Hypothalamus (tissue), 51 donors: ENCODE data around the gene MYH10.

ENCODE experiments used
- DNase-seq, 51 donors: peaks; one replicate each; lab custom pipeline; 2025; lab: John Stamatoyannopoulos, UW

Gene MYH10

DNA sequence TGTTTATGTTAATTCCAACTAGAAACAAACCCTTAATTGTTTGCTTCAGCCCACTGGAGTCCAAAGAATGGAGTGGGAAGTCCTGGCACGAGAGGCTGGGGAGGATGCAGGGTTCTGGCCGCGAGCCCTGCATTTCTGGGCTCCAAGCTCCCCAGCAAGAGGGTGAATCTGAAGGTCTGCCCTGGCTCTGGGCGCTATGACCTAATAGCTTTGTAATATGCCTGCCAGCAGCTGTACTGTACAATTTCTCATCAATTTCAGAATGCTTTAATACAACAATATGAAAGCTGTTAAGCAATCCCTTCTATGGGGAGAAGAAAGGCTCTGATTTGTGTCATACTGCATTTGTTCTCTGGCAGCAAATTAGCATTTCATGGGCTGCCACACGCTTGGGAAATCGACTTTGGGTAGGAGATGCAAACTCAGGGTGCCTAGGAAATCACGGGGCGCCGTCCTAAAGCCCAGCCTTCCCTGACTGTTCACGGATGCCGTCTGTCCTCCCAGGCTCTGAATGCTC is 151.0 kb downstream of the MYH10 start:
- DNase-seq = peak in 42 of 51 donors; percentile 7 to 87 (median 59)

DNA sequence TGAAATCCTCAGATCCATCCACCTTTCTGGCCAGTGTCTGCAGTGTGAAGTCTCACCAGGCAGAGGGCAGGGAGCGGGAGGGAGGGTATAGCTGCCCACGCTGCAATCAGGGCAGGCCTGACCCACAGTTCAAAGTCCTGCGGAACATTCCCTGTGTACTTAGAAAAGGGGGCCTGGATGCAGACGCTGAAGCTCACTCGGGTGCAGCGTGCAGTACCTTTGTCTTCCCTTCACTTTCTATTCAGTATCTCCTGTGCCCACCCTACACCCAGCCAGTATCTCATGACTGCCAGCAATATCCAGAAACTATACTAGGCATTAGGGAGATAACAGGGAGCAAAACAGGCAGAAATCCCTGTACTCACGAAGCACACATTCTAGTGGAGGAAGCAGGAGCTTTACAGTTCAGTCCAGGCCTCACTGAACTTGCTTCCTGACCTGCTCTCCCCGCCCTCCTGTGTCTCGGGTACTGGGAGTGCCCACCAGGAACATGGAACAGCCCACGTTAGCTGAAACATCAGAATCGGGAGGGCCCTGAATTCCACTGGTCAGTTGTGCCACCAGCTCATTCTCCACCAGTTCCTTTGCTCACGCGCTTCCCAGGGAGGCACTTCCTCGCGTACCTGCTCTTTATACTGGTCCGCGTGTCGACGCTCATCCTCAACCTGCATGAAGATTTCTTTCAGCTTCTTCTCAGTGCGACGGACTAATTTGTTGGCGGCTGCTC is 152.6 kb downstream of the MYH10 start:
- no peak for DNase-seq

DNA sequence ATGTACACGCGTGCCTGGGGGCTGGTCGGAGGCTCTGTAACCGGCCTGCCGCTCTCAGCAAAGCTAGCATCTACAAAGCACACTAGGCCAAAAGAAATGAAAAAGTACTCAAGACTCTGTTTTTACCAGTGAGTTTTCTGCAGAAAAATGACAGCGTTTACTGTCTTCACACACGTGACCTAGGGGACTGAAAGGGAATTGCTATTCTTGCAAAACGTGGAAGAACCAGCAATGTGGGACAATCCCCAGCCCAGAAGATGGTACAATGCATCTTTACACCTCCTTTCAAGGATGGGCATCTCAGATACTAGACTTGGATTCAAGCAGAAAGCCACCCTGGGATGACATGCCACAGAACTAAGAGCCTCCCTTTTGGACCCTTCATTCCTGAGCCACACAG is 153.4 kb downstream of the MYH10 start:
- no peak for DNase-seq

DNA sequence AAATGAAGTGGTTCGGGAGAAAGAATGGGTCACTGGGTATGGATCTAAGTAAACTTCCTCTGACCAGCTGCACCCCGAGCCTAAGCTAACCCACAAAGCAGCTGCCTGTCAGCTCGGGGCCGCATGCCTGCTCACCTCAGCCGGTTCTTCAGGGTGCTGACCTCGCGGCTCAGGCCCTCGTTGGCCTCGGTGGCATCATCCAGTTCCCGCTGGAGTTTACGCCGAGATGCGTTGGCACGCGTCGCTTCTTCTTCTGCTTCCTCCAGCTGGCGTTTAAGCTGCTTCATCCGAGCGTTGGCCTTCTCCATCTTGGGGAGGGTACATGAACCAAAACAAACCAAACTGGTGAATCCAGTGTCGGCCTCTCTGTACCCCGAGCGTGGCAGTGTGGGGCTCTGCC is 153.8 kb downstream of the MYH10 start:
- no peak for DNase-seq

DNA sequence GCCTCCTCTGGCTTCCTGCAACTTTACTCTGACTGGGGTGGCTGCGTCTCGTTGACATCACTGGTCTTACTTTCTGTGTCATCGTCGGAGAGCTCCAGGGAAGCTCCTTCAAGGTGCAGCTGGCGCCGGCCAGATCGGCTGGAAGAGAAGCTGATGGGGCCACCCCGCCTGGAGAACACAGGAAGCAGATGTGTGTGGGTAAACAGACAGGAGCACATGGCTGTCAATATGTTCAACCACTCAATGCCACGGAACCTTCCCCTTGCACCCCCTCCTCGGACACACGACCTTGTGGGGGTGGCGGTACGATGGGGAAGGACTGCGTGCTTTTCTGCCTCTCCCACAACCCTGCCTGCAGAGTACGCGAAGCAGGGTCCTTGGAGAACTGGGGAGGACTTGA is 154.7 kb downstream of the MYH10 start:
- no peak for DNase-seq

DNA sequence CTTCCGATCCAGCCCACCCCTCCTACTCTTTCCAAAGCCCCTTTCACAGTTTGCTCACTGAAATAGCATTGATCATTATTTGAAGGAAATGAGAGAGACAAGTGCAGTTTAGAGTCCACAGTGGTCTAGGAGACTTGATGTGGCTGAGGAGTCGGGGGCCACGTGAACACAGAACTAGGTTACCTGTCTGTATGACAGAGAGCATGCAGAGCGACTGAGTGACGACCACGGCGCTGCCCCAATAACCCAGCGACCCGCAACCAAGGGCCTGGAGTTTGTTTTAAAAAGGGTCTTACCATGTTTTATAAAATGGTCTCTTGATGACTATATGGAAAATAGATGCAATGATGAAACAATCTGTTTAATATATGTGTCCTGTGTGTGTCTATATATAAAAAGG is 155.3 kb downstream of the MYH10 start:
- DNase-seq = no peak

DNA sequence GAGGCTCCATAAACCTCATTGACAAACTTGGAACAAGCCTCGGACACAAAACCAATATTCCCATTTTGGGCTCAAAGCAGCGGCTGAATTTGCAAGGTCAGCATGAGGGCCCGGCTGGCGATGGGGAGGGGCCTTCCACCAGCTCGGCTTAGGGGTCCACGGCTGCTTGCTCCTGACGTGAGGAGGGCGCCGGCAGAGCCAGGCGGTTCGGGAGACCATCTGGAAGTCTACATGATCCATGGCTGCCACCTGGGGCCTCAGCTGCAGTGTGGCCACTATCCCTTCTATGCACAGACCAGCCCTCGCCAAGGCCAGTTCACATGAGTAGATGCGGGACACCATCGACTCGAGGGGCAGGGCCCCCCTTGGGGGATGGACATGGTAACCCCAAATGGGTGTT is 155.7 kb downstream of the MYH10 start:
- DNase-seq = no peak

DNA sequence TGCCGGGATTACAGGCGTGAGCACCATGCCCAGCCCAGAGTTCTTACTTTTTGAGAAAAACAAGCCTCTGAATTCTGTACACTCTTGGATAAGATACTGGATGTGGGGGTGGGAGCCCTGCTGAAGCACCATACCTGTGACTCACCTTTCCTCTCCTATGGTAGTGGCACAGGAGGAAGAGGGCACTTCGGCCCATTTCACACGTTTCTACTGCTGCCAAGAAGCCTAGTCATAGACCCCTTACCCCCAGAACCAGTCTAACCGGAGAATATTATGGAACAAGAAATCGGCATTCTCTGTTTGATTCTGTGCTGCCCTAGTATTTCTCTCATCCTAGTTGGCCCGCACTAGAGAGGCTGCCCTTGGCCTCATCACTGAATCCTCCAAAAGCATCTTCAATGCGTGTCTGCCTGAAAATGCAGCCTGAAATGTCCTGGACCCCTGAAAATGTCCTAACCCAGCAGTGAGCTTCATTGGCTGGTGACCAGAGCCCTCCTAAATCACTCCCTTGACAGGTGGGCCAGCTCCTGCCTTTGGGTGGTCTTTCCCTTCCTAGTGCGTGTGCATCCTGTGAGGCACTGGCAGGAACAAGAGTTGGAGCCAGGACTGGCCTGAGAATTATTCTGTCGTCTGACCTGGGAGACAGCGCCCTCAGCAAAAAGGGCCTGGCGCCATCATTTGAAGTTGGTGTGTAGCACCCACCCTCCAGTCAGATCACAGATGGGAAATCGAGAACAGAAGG is 156.9 kb downstream of the MYH10 start:
- DNase-seq = no peak

DNA sequence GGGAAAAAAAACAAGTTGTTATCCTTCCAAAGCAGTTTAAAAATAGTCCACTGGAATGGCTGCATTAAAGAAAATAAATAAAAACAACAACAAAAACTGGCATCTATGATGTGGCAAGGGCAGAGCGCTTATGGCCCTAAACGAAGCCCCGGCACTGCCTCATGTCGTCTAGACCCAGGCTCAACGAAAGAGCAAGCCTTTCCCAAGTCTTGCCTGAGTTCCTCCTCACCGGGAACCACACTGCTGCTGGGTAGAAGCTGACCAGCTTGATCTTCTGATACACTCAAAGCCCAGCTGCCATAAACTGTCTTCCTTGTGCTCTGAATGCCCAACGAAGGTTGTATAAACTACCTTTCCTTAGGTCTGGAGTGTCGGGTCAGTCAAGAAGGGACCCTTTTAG is 157.9 kb downstream of the MYH10 start:
- no peak for DNase-seq

DNA sequence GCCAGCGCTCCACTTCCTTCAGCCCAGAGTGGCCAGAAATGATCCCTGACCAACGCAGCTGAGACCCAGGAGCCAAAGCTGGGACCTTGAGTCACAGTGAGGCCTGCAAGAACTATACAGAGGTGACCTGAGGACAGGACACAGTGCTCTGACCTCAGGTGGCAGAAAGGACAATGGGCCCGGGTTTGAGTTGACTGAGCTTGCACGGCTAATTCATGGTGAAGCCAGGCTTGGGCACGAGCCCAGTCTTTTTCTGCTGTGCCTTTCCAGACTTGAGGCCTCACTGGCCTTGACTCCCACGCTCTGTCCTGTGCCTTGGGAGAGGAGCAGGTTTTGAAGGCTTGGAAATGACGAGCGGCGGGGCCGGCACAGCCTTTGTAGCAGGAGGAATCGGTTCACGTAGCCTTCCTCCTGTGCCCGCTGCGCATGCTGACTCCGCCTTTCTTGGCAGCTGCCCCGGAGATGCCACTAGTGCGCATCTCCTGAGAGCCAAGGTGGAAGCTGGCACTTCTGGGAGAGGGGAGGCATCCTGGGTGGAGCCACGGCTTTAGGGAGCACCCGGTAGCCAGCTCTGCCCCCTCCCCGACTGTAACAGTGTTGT is 160.0 kb downstream of the MYH10 start:
- peak in 23 of 51 donors; percentile 17 to 74 (median 44) for DNase-seq

DNA sequence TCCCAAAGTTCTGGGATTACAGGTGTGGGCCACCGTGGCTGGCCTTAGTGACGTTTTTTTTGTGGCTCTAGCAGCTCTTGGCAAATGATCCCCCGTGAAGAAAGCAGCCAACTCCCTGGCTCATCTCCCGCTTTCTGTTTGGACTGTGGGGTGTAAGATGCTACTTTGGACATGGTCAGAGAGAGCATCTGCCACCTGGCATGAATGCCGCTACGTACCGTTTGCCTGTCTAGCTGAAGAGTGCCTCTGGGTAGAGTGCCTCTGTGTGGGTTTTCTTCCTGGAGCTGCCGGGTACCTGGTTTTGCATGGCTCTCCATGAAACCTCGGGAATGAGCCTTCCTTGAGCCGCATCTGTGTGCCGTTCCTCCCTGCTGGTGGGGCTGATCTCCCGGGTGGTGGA is 160.6 kb downstream of the MYH10 start:
- no peak for DNase-seq

DNA sequence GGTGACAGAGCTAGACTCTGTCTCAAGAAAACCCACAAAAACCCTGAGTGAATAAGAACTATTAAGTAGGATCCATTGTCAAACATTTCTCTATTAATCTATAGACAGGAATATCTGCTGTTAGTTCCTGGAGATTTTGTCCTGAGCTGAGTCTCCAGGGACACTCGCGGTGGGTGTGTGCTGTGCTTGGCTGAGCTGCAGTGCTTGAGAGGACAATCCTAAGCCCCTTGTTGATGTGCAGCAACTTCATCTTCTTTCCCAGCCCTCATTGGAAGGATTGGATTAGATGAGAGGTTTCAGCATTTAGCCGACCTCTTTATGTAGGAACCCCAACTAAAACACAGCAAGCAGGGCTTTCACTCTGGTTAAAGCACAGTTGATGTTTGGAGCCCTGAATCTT is 161.5 kb downstream of the MYH10 start:
- DNase-seq = no peak

DNA sequence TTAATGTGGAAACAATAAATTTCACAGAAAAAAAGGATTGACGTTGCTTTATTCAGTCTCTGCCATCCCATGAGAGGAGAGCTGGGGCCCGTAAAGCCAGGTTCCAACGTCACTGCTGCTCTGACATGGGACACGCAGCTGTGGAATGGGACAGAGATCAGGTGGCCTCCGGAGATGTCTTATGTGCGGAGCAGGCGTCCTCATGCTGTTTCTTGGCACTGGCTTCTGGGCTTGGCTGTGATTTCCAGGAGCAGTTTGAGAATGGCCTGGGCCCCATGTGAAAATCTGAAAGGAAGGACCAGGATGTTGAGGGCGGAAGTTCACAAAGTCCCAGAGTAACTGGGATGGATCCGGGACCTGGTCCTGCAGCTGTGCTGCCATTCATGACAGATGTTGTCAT is 162.4 kb downstream of the MYH10 start:
- no peak for DNase-seq

DNA sequence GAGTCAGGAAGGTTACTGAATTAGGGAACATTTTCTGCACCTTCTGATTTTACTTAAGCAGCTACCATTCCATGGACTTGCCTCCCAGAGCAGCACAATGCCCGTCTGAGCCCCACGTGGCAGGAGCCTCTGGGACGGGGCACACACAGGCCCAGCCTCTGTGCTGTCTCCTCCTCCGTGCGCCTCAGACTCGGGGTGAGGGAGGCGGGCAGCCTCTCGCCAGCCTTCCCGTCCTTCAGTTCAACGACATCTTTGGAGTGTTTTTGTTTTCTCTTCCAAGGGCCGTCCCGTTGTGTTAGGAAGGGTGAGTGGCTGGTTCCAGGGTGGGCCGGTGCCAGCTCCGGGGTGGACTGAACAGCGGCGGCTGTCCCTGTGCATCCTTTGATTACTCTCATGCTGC is 163.0 kb downstream of the MYH10 start:
- DNase-seq = peak in 18 of 51 donors; percentile 13 to 55 (median 31)

DNA sequence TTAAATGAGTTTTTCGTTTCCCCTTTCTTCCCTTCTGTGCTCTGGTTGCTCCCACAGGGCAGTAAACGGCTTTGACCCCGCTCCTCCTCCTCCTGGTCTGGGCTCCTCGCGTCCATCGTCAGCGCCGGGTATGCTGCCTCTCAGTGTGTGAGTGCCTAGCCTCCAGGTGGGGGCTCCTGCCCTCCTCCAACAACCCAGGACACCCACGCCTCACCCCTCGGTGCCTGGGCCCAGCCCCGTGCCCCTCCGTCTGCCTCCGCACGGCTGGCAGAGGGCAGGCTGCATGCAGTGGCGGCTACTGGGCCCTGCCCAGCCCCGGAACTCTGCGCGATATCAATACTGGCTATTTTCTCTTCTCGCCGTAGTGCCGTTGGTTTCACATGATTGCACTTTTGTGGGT is 163.7 kb downstream of the MYH10 start:
- DNase-seq = no peak

DNA sequence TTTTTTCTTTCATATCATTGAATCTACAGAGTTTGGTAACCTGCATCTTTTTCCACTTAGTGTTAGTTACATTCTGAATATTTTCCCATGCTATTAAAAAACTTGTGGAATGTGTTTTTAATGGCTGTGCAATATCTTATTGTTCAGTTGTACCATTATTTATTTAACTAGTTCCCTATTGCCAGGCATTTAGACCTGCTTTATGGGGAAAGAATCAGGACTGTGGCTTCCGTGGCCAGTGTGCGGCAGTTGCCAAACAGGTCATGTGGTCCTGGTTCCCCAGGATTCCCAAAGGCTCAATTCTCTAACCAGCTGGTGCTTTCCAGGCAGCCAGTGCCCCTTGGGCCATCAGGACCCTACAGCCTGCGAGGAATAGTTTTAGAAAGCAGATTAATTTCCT is 164.1 kb downstream of the MYH10 start:
- DNase-seq = no peak

DNA sequence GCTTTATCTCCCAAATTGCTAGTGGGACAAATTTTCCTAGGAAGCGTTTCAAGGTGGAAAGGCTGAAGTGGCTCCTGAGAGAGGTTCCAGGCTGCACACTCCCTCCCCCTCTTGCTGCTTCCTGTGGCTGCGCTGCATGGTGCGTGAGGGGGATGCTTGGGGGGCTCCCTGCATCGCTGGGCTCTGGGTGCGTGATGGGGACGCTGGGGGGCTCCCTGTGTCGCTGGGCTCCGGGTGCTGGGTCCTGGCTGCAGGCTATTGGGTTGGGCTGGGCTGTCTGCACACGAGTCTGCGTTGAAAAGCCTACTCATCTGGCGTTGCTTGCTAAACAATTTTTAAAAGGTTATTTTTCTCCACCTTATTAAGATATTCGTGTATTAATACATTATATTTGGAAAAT is 164.8 kb downstream of the MYH10 start:
- no peak for DNase-seq

DNA sequence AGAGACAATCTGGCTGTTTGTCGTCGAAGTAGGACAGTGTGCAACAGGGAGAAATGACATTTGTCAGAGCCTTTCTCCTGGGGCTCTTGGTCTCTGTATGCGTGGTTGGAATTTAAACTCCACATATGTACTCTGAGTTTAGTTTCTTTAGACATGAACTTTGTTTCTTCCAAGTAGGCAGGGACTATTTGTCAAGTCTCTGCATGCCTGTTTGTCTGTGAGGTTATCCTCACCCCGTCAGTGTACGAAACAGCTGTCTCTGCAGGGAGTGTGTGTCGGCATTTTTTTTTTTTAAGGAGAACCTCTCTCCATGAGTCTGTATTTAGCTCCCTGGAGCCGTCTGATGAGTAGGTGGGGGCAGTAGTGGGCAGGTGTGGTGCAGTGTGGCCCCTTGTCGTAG is 165.2 kb downstream of the MYH10 start:
- DNase-seq = no peak

DNA sequence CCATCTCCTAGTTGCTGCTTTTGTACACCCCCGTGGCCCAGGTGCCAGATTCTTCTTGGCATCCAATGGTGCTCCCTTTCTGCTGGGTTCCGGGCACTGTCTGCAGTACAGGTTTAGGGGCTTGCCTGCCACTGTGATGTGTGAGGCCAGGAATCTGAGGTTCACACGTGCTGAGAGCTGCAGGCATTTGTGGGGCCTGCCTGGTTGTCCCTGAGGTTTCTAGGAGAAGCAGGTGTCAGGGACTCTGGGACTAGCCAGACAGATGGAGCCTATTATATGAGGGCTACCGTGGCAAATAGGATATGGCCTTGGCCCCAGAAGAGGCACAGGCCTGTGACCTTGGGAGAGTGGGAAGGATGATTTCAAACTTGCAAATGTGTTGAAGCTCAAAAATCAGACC is 165.6 kb downstream of the MYH10 start:
- DNase-seq = no peak

DNA sequence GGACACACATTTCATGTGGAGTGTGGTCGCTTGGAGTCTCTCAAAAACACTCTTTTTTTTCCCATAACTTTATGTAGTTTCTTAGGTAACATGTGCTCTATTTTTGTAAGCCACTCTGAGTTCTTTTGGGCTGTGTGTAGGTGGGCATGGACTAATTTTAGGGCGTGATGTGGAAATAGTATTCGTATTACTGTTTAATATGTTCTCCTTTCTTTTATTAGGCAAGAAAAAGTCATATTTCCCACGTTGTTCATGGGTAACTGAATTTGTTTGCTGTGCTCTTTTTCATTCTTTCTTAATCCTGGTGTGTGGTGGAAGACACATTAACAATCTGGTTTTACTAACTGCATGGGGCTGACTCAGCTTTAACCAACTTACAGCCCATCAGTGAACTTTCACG is 167.4 kb downstream of the MYH10 start:
- no peak for DNase-seq

DNA sequence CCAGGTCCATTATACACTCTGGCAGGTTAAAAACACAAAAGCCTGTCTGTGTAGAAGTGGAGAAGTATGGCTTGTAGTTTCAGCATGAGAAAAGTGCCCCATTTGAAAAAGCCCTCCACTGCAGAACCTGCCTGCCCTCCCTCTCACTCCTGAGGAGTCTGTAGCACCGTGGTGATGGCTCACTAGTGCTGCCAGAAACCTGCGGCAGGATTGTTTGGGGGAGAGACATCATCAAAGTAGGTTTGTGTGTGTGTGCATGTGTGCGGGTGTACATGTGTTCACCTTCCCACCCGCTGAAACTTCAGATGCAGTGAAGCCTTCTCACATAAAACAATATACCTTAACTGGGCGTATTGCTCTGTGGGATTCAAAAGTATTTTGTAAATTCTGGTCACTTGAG is 168.0 kb downstream of the MYH10 start:
- DNase-seq = no peak

DNA sequence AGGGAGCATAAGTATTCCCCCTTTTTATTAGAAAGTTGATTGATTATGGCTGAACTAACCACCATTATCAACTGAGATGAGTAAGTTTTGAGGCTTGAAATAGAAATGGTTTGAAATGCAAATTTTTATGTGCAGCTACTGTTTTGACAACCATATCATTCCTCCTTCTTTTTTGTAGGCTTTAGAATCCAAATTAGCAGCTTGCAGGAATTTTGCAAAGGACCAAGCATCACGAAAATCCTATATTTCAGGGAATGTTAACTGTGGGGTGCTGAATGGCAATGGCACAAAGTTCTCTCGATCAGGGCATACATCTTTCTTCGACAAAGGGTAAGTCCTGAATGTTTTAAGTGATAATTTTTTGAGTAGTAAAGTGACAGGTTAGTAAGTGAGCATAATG is 170.7 kb downstream of the MYH10 start:
- DNase-seq = no peak
